GM12801 (cell line): ENCODE measurements around the gene IL23R.

Experiments used
- TF ChIP-seq, protein P1 (sequence below): IDR thresholded peaks from one replicate; pipeline ENCODE4 v1.5.1; 2011; ENCODE audit warnings: control low read depth; ENCODE audit not compliant: insufficient read length; ENCODE audit errors: extremely low read depth

IL23R gene

DNA sequence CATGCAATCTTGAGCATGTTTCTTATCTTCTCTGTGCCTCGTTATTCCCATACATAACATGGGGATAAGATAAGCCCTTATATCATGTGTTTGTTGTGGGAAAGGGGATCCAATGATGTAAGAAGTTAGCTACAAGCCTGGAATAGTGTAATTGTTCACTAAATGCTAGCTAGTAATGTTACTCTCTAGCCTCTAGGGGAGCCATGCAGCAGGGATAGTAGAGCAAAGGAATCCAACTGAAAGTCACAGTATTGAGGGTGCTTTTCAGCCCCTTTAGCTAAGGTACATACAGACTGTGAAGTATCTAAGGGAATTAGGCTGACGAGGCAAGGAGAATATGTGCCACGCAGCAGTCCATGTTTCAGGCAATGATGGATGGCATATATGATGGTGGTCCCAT is 46.9 kb downstream of the IL23R start:
- TF ChIP-seq, protein P1, sequence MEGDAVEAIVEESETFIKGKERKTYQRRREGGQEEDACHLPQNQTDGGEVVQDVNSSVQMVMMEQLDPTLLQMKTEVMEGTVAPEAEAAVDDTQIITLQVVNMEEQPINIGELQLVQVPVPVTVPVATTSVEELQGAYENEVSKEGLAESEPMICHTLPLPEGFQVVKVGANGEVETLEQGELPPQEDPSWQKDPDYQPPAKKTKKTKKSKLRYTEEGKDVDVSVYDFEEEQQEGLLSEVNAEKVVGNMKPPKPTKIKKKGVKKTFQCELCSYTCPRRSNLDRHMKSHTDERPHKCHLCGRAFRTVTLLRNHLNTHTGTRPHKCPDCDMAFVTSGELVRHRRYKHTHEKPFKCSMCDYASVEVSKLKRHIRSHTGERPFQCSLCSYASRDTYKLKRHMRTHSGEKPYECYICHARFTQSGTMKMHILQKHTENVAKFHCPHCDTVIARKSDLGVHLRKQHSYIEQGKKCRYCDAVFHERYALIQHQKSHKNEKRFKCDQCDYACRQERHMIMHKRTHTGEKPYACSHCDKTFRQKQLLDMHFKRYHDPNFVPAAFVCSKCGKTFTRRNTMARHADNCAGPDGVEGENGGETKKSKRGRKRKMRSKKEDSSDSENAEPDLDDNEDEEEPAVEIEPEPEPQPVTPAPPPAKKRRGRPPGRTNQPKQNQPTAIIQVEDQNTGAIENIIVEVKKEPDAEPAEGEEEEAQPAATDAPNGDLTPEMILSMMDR, result no peak

DNA sequence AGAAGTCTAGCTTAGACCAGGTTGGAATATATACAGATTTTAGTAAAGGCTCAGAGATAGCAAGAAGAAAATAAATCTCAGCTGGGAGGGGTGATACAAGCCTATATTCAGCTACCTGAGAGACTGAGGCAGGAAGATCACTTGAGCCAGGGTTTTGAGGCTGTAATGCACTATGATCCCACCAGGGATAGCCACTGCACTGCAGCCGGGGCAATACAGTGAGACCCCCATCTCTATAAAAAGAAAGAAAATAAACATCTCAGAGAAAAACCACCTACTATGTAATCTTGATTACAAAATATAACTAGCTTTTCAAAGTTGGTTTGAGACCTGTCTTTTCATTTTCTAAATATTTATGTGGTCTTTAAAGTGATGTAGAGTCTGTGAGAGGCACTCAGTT is 47.7 kb downstream of the IL23R start:
- TF ChIP-seq, protein P1, result no peak

DNA sequence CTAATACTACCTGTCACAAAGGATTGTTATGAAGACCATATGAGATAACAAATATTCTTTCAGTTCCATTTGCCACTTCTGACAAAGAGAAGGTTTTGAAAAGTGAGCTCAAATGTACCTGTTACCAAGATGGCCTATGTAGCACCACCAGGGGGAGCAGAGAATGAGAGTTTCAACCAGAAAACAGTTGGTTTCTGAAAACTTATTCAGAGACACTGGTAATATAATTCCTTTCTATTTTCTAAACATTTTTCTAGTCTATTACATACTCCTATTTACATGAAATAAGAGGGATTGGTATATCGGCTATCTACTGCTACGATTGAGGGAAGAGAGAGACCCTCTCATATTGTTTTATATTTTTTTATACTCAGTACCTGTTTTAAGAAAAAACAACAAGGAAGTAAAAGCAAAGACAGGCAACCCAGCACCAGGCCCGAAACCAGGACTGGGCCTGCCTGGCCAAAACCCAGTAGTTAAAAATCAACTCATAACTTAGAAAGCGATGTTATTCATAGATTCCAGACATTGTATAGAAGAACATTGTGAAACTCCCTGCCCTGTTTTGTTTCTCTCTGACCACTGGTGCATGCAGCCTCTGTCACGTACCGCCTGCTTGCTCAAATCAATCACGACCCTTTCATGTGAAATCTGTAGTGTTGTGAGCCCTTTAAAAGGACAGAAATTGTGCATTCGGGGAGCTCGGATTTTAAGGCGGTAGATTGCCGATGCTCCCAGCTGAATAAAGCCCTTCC is 48.3 kb downstream of the IL23R start:
- TF ChIP-seq, protein P1, result no peak

DNA sequence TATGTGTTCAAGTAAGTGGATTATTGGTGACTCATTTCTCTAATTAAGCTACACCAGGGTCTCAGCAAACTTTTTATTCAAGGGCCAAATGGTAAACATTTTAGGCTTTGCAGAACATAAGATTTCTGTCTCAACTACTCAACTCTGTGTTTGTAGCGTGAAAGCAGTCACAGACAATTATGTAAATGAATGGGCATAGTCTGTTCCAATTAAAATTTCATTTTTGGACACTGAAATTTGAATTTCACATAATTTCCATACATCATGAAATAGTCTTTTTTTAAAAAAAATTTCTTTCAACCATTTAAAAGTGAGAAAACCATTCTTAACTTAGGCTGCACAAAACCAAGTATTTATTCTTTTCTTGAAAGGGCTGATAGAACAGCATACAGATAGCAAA is 50.1 kb downstream of the IL23R start:
- TF ChIP-seq, protein P1, result no peak

DNA sequence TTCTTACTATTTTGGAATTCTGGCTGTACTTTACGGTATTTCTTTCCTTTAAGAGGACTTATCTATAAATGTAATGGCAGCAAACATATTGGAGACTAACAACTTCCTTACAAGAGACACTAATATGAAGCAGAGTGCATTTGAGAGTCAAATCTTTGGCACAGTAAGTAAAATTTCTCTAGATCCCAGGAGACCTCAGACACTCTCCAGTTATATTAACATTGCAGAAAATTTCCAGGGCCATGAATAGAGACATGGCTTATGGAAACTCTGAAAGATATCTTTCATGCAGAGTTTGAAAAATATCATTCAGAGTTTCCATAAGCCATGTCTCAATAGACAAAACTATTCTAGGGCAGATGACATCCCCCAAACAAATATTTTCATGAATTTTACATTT is 51.2 kb downstream of the IL23R start:
- TF ChIP-seq, protein P1, result no peak

DNA sequence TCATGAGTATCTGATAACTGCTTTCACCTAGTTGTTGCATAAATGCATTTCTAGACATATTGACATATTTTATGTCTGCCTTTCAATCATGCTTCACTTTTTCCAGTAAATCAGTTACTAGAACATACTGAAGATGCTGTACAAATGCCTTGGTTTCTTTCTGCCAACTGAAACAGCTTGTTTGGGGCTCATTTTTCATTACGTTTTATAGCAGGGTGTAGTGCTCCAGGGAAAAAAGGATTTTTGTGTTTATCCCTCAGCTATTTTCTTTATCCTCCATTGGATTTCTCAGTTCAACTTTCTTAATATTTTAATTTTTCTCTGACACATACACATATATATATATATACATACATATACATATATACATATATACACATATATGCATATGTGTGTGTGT is 51.7 kb downstream of the IL23R start:
- TF ChIP-seq, protein P1, result no peak

DNA sequence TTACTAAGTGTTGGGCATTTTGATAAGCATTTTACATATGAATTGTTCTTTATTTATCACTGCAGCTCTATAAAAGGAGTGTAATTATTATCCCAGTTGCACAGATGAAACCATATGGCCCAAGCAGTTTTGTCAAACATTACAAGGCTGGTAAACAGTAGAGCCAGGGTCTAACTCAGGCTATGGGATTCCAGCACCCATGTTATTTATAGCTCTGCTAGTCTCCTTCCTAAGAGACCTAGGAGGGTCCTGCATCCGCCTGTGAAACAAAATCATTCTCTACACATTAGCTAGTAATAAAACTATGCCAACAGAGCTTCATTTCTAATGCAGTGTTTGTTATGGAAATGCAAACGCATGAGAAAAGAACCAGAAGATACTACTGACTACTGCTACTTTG is 58.6 kb downstream of the IL23R start:
- TF ChIP-seq, protein P1, result no peak
